GM19397 (cell line): ENCODE measurements around the gene CFAP221.
"Not testable (repeated sequence)": the region's sequence is repeated elsewhere in the genome, so short reads cannot be mapped to it uniquely, and the experiment has no call there.

ENCODE experiments used
- ATAC-seq: cut with Tn5 transposase; IDR thresholded peaks from one replicate; pipeline ENCODE4 v1.9.1; 2021; ENCODE audit warnings: mild to moderate bottlenecking, moderate library complexity; ENCODE audit not compliant: unreplicated experiment

The CFAP221 gene

DNA sequence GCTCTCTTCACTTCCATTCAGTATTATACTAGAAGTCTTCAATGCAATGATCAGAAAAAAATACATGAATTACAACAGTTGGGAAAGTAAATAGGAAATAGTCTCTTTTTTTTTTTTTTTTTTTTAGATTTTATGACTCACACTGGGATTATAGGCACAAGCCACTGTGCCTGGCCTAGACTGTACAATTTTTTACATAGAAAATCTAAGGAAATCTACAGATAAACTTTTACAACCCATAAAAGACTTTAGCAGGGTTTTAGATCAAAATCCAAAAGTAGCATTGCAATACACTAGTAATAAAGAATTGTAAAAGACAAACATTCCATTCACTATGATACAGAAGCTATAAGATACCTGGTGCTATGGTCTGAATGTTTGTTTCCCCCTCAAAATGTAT is 39.0 kb downstream of the CFAP221 start:
- ATAC-seq = no peak

DNA sequence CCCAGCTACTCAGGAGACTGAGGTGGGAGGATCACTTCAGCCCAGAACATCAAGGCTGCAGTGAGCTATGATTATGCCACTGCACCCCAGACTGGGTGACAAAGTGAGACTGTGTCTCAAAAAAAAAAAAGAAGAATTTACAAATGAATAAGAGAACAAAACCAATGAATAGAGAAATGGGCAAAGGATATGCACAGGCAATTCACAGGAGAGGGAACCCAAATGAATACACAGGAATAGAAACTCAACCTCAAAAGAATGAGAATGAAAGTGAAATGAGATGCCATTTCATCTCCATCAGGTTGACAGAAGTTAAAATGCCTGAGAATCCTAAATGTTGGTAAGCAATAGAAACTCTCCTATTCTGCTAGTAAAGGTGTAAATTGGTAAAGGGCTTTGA is 40.2 kb downstream of the CFAP221 start:
- ATAC-seq = no peak

DNA sequence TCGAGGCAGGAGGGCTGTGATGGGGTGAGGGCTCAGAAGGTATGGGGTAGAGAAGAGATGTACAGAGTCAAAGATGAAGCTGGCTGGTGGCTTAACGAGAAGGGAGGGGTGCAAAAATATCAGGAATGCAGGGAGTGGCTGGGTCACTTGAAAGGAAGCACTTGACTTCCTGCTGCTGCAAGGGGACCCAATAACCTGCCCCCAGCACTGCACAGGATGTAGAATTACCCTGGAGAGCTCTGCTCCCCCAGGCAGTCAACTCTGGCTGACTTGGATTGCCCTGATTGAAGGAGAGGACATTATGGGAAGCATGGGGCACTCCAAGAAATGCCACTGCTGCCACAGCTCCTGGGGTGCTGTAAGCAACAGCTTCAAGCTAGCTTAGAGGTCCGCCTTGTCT is 41.8 kb downstream of the CFAP221 start:
- no peak for ATAC-seq

DNA sequence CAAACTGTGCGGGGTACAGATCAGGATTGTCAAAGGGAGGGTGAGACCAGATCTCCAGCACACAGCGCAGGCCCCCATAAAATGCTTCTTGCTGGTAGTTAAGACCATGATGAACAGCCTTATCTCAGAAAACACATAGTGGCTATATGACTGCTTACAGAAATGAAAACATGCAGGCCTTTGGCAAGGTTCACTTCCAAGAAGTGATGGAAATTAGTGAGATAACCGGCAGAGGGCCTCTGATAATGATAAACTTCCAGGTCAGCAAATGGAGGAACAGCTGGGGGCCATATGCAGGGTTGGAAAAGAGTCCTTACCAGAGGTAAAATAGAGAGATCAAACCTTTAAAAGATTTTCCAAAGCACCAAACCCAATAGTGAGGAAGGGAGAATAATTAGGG is 46.6 kb downstream of the CFAP221 start:
- no peak for ATAC-seq

DNA sequence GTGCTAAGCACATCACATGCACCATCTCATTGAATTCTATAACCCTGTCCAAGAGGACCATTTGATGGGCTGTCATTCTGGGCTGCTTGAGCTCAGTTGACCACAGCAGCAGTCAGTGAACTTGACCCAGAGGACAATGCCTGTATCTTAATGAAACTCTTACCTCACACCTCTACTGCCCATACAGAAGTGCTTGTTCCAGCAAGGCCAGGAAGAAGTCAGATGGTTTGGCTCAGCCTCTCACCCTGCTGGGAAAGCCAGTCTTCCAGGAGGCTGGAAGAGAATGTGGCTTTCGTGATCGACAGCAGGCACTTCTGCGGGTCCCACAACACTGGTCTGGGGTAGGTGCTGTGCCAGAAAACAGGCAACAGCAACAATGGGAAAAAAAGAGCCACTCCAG is 47.3 kb downstream of the CFAP221 start:
- ATAC-seq = no peak

DNA sequence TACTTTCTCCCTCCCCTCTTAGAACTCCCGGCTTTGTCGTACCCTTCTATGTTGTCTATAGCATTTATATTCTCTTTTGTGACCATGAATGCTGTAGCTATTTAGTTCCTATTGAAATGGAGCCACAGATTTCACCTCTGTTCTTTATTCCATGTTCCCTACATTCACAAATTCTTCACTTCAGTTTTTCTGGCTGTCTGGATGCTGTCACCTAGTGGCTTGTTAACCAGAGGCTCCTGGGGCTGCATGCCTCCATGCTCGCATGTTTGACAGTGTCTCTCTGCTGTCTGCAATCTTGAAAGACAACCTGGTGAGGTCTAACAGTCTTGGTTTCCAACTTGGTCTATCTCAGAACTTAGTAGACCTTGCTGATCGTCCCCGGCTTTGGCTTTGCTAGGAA is 48.2 kb downstream of the CFAP221 start:
- ATAC-seq = no peak

DNA sequence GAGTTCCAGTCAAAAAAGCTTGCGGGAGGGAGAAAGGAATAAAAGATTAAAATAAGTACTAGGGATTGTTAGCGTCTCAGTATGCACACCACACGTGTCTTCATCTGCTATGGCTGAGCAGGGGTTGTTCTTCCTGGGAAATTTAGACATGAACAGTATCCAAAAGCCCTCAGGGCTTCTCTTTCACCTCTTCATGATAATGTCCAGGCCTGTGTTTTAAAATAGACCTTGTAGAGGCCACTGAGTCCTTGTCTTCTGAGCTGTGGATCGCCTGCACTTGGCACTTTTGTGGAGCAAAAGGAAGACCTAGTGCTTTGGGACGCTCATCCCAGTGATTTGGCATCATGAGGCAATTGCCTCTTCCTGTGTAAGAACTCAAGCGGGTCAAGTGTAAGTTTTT is 52.4 kb downstream of the CFAP221 start:
- no peak for ATAC-seq

DNA sequence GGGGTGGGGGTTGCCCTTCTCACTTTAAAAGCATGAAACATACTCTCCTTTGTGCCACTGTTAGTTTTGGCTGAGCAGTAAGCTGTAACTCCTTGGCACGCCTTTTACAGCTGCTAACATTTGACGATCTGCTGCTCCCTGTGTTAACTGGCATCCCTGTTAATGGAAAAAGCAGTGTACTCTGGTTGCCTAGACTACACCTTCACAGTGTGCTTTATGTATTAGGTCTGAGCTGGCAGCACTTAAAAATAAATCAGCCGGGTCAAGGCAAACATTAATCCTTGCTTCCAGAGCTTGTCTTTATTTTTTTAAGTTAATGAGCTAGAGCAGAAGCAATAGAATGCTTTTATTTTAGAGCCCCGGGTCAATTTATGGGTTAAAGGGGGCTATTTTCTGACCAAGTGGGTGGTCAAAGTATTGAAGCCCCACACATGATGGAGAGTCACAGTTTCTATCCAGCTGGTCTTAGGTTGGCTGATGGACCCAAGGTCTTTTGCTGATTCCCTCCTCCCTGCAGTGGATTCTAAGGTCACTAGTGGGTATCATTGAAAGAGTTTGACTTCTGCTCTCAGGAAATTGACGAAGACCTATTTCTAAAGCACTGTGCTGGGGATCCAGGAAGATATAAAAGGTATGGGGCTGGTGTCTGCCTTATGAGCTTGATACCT is 54.5 kb downstream of the CFAP221 start:
- no peak for ATAC-seq

DNA sequence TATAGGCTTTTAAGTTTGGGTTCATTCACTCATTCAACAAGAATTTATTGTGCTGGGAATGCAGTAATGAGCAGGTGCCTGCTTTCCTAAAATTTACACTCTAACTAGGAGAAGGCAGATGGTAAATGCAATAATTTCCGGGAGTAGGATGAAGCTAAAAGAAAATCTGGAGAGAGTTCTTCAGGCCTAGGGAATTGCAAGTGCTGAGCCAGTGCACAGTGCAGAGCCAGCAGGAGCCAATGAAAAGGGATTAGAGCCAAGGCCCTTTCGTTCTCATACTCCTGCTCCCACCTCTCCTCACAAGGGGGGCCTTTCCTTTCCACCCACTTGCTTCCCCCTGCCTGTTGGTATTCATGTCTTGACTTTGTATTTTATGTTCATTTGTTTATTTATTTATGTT is 55.1 kb downstream of the CFAP221 start:
- no peak for ATAC-seq

DNA sequence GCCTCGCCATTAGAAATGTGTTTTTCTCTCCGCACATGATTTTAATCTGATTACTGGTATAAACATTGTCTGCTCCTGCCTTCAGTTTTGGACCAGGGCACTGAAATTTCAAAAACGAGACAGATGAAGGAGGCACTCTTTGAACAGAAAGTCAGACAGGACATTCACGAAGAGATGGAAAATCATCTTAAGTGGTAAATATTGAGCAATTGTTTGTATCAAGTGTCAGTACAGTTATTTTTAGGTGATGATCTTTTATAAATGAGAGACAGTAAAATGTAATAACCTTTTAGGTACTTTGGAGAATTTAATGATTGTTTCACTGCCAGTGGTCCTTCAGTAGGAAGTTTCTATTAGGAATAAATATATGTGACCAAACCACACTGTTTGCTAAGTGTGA is 60.8 kb downstream of the CFAP221 start:
- no peak for ATAC-seq

DNA sequence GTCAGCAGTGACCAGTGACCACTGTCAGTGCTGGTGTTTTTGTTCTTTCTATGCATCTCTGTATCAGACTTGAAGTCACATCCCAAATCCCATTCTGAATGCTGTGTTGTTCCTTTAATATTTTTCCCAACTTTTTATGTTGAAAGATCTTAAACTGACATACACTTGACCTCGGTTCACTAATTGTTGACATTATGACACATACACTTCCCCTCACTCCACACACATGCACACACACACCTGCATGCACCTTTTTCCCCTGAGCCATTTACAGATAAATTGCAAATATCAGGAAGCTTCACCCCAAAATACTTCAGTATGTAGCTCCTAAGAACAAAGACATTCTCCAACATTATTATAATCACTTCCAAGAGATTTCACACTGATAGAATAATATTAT is 62.4 kb downstream of the CFAP221 start:
- ATAC-seq = no peak

DNA sequence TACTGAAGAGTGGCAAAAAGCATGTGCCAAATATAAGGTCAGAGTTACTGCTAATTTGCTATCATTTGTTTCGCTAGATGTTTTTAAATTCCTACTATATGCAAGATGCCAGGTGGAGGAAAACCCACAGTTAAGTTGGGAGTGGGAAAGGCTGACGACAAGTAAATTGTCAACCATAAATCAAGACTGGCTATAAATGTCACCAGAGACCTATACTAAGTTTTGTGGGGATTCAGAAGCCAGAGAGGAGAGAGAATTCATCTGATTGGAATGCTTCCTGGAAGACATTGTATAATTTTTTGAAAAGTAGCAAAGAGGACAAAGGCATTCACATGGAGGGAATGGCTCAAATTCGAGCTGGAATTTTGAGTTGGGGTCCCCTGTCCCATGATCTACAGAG is 64.3 kb downstream of the CFAP221 start:
- no peak for ATAC-seq

DNA sequence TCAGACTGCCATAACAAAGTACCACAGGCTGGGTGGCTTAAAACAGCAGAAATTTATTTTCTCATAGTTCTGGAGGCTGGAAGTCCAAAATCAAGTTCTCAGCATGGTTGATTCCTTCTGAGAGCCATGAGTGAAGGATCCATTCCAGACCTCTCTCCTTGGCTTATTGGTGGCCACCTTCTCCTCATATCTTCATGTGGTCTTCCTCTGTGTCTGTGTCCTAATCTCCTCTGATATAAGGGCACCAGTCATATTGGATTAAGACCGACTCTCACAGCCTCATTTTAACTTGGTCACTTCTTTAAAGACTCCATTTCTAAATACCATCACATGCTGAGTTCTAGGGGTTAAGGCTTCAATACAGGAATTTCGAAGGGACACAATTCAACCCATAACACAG is 65.1 kb downstream of the CFAP221 start:
- no peak for ATAC-seq

DNA sequence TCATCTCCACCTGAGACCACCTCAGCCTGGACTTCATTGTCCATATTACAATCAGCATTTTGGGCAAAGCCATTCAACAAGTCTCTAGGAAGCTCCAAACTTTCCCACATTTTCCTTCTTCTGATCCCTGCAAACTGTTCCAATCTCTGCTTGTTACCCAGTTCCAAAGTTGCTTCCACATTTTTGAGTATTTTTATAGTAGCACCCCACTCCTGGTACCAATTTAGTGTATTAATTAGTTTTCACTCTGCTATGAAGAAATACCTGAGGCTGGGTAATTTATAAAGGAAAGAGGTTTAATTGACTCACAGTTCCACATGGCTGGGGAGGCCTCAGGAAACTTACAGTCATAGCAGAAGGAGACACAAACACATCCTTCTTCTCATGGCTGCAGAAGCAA is 69.9 kb downstream of the CFAP221 start:
- ATAC-seq = not testable (repeated sequence)

DNA sequence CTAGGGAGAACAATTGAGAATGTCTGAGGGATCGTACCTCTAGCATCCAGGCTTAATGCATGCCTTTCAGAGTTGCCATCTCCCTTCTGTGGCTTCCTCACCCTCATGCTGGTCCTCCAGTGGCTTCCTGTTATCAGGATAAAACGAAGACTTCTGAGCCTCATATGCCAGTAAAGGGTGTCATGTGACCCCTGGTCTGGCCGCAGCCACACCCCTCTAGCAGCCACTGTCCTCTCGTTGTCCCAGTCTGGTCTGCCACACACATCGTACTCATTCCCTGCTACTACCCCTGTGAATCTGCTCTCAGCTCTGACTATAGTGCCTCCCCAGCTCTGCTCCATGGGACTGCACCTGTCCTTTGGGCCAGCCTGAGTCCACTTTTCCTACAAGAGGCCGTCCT is 72.2 kb downstream of the CFAP221 start:
- no peak for ATAC-seq

DNA sequence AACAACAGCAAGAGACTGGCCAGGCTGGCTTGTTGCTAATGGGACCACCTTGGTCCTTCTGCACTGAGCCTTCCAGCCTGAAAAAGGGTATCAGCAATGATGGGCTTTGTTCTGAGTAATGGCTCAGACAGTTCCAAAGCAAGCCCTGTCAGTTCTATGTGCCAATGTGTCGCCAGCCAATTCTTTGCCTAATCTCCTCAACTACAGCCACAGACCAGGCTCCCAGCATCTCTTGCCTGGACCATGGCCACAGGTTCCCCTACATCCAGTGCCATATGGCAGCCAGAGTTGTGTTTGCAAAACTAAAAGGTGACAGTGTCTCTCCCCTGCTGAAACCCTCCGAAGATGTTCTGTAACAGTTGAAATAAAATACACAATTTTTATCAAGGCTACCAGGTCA is 73.2 kb downstream of the CFAP221 start:
- no peak for ATAC-seq

DNA sequence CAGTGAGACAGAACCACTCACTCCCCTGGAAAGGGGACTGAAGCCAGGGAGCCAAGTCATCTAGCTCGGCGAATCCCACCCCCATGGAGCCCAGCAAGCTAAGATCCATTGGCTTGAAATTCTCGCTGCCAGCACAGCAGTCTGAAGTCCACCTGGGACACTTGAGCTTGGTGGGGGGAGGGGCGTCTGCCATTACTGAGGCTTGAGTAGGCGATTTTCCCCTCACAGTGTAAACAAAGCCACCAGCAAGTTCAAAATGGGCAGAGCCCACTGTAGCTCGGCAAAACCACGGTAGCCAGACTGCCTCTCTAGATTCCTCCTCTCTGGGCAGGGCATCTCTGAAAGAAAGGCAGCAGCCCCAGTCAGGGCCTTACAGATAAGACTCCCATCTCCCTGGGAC is 74.5 kb downstream of the CFAP221 start:
- not testable (repeated sequence) for ATAC-seq

DNA sequence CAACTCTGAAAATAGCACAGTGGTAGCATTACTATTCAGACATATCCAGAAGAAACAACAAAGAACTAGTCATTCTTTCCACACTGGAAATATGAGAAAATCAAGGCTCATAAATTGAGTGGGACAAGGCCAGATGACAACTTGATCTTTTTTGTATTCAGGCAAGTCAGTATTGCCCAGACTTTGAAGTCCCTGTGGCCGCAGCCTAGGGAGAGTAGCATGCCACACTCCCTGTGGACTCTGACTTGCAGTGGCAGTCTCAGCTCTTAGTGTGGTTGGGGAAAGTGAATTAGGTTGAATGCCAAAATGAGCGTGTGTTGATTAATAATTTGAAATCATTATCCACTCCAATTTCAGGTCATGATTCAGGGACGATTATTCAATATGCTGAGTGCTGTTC is 81.0 kb downstream of the CFAP221 start:
- no peak for ATAC-seq

DNA sequence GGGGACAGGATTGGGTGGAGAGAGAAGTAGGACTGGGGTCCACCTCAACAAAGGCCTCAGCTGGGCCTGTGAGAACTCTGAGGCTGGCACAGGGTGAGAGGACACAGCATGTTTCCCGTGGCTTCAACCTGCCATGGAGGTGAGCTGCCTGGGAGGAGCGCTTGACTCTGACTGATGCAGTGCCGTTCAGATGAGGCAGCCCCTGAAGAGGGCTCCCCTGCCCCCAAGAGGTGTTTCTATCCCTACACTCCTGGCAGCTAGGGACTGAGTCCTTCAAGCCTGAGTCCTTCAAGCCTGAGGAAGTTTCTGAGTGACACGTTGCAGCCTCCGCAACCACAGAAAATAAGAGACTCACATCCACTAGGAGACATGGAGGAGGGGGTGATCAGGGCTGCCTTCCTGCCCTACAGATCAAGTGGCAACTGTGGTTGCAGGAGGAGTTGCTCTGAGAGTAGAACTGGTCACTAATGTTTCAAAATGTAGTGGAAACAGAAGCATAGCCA is 85.1 kb downstream of the CFAP221 start:
- no peak for ATAC-seq

DNA sequence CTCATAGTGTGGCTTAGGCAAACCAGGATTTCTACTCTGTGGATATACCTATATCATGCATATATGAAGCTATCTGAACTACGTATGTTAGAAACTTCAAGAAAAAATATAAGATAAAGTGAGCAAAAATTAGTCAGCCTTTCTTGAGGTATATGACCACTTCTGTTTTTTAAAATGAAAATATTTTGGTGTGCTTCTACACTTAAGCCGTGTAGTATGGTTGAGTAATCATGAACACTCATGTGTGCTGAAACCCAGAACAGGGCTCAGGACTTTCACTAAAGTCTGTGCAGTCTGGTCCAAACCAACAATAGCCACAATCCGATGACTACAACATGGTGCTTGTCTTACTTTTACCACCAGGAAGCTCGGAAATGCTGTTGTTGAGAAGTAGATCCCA is 85.9 kb downstream of the CFAP221 start:
- ATAC-seq = peak; percentile 70

DNA sequence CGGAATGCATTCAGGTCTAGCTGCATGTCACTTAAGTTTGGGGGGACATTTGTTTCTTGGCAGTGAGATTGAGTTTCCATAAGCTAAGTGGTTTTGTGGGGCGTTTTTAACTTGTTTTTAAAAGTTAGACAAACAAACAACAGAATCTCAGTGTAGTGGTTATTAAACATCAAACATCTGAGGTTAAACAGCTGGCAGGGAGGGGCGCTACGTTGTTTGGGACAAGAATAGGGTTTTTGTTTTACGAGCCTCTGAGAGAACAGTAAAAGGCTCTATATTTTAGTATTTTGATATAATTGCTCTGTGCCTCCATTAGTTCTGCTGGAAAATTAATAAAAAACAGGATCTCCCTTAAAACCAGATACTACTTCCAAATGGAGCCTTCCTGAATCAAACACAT is 93.1 kb downstream of the CFAP221 start:
- ATAC-seq = no peak

DNA sequence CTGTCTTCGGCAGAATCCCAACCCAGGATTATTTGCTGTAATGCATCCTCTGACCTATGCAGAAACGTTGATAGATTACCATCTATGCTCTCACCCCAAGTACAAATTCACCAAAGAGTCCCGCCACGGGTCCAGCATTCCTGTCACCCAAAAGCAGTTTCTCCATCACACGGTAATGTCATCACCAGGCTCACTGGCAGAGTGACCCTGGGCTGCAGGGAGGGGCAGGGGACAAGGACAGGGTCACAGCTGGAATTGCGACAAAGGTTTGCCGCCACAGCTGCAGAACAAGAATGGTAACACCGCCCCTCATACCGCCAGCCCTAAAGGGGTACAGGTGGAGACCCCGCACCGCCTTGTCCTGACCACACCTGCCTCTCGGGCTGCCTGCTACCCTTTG is 94.0 kb downstream of the CFAP221 start:
- no peak for ATAC-seq
